CD4-positive, alpha-beta T cell treated with Interleukin-17A for 1 hour (primary cell): ENCODE measurements around the gene MPHOSPH6.
A peak's percentile ranks its signal among the peaks of the same experiment; 100 is the strongest.
"Not testable (repeated sequence)": the region's sequence is repeated elsewhere in the genome, so short reads cannot be mapped to it uniquely, and the experiment has no call there.

ENCODE experiments used
- DNase-seq: peaks from one replicate; pipeline ENCODE4 v3.0.0-alpha.2; 2020

Gene MPHOSPH6

GRCh38 chr16:82167670-82168069, 2.4 kb downstream of the MPHOSPH6 start:
- DNase-seq = no peak

- no peak for DNase-seq
Observed at GRCh38 chr16:82160226-82160625, 9.8 kb downstream of the MPHOSPH6 start.

DNA sequence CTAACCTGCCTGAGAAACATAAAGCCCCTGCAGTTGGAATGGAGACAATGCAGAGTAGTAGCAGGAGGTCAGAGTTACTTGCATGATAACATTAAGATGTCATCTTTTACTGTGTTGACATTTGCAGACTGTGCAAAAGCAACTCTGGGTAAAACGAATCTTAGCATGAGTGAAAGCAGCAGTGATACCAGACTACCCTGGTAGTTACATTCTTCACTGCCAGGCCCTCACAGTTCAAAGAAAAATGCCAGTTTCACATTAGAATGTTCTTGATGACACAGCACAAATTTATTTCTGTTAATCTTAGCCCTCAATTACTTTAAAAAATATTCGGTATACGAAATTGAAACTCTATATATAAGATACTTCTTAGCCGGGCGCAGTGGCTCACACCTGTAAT, 12.2 kb downstream of the MPHOSPH6 start:
- no peak for DNase-seq

- no peak for DNase-seq
Observed at GRCh38 chr16:82157534-82157812, 12.6 kb downstream of the MPHOSPH6 start.

GRCh38 chr16:82156761-82157533, 13.1 kb downstream of the MPHOSPH6 start:
- no peak for DNase-seq

- DNase-seq = no peak
Observed at GRCh38 chr16:82152641-82153112, 17.3 kb downstream of the MPHOSPH6 start.

- no peak for DNase-seq
Observed at GRCh38 chr16:82152196-82152595, 17.8 kb downstream of the MPHOSPH6 start.

DNA sequence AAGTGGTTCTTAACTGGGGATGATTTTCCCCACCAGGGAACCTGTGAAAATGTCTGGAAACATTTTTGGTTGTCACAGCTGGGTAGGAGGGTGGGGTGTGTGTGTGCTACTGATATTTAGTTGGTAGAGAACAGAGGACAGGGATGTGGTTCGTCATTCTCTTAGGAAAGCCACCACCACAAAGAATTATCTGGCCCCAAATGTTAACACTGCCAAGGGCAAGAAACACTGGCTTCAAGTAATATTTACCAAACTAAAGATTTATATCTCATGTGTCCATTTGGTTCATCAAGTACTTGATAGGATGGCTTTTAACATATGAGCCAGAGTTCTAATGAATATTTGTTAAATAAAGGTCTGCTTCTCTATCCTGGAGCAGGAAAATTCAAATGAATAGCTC, 19.5 kb downstream of the MPHOSPH6 start:
- DNase-seq = no peak

GRCh38 chr16:82149536-82149935, 20.5 kb downstream of the MPHOSPH6 start:
- no peak for DNase-seq

- no peak for DNase-seq
Observed at GRCh38 chr16:82147546-82147945, 22.5 kb downstream of the MPHOSPH6 start.

- DNase-seq = no peak
Observed at GRCh38 chr16:82146957-82147356, 23.1 kb downstream of the MPHOSPH6 start.

DNA sequence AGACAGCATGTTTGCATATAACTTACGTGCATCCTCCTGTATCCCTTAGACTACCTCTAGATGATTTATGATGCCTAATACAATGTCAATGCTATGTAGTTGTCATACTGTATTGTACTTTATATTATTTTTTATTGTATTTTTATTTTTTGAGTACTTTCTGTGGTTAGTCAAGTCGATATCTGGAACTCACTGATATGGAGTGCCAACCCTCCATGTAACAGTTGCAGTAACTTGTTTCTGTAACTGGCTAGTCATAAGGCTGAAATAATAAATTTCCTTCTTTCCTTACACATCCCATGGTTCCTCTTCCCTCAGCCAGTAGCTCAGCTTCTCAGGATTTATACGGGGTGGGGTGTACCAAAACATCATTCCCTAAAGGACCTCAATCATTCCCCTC, 23.5 kb downstream of the MPHOSPH6 start:
- no peak for DNase-seq

DNA sequence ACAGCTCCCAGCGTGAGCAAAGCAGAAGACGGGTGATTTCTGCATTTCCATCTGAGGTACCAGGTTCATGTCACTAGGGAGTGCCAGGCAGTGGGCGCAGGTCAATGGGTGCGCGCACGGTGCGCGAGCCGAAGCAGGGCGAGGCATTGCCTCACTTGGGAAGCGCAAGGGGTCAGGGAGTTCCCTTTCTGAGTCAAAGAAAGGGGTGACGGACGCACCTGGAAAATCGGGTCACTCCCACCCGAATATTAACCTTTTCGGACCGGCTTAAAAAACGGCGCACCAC, 30.8 kb downstream of the MPHOSPH6 start:
- not testable (repeated sequence) for DNase-seq

DNA sequence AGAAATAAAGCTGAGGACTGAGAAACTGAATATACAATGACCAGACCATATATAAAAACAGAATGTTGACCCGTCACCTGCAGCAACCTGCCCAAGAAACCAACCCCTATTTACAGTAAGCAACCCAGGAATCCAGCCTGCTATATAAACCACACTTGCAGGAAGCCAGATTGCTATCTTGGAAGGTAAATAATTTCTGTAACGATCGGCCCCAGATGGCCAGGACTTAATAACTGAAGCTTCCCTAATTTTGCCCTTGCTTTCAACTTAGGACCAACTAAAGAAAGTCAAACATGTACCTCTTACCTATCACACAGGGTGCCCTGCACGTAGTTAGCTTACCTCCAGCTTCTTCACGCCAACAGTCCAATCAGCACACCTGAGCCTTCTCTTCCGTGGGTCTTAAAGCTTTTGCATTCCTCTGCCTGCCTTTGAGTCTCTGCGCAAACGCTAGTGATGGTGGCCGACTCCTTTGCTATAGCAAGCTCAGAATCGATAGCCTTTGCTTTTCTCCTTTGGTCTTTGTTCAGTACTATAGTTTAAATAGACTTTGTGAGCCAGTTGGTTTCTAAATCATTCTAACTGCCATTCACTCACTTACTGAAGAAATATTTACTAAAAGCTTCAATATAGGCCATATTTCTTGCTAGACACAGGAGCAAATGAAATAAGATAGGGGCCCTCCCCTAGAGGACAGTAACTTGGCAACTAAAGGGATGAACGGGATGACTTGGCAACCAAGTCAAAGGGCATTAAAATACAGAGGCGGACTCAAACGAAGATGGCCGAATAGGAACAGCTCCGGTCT, 31.3 kb downstream of the MPHOSPH6 start:
- no peak for DNase-seq

DNA sequence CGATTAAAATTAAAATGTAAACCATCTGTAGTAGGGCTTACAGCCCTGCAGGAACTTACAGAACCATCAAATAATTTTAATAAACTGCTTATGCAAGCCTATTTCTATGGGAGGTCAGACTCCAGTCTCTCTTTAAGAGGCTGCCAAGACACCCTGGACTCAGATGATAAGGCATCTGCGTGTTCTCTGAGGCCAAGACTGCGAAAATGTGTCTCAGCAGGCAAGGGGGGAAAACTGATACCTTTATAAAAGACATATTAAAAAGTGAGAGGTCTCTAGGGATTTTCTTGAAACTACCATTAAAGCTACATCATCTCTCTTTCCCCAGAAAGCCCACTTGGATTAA, 32.2 kb downstream of the MPHOSPH6 start:
- no peak for DNase-seq

DNA sequence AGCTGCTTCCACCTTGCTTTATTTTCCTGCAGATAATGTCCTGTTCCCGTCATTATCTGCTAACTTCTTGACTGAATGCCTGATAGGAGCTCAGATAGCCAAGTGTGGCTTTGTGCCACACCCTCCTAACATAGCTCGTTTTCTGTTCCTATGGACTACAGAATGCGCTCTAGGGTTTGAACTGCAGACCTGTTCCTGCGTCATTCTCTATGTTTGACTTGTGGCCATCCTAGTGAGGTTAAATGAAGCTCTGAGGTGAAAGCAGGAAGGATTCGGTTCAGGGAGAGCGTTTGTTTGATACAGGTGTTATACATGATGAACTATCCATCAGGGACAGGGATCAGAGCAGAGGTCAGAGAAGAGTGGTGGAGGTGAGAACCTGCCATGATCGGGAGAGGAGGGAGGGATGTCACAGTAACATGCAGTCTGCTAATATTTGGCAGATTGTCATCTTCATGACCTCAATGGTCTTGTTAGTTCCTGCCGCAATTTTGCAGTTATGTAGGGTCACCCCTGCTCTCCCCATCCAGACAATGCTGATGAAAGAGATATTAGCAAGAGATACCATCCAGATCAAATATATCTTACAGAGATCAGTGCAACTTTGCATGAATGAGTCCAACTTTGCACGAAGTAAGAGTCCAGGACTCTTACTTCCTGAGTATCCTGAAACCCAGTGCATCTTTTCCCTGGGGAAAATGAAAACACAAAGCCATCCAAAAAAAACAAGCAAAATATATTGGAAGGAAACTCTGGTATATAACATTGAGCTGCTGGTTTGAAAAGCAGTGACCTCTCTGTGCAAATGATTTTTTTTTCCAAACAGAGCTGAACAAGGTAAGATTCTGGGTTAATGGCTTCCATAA, 32.8 kb downstream of the MPHOSPH6 start:
- DNase-seq = no peak

DNA sequence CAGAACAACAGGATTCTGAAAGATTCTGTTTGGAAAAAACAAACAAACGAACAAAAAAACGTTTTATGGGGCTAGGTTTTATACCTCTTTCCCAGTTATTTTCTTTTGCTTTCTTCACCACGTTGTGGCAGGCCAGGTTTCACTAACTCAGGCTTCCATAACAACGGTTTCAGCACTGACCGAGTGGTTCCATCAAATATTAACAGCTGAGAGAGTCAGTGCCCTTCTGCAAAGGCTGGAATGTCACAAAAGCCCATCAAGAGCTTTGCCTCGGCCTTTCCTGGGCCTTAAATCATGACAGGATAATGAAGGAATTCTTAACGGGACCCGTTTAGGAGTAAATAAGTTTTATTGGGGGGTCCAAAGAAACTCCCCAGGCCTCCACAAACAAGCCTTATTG, 34.2 kb downstream of the MPHOSPH6 start:
- DNase-seq = no peak

DNA sequence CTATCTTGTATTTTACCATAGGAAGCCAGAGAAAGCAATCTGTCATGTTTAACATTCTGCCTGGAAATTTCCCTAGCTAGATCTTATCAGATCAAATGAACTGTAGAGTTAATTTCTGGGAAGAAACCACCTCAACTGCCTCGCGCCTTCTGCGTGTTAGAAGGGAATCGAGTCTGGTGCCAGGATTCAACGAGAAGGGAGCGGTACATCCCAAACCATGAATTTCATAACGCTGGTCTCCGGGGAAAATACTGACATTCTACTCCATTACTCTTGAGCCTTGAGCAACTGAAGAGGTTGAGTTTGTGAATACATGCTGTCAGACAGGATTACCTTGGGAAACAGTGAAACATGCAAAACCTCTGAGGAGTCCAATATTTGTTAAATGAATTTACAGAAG, 35.2 kb downstream of the MPHOSPH6 start:
- no peak for DNase-seq

- DNase-seq = peak; percentile 27
Observed at GRCh38 chr16:82133798-82134197, 36.2 kb downstream of the MPHOSPH6 start.

GRCh38 chr16:82129881-82130280, 40.1 kb downstream of the MPHOSPH6 start:
- no peak for DNase-seq

DNA sequence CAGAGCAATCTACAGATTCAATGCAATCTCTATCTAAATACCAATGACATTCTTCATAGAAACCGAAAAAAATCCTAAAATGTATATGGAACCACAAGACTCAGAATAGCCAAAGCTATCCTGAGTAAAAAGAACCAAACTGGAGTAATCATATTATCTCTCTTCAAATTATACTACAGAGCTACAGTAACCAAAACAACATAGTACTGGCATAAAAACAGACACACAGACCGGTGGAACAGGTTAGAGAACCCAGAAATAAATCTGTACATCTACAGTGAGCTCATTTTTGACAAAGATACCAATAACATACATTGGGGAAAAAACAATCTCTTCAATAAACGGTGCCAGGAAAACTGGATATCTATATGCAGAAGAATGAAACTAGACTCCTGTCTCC, 45.4 kb downstream of the MPHOSPH6 start:
- no peak for DNase-seq

- DNase-seq = no peak
Observed at GRCh38 chr16:82119405-82119804, 50.6 kb downstream of the MPHOSPH6 start.

DNA sequence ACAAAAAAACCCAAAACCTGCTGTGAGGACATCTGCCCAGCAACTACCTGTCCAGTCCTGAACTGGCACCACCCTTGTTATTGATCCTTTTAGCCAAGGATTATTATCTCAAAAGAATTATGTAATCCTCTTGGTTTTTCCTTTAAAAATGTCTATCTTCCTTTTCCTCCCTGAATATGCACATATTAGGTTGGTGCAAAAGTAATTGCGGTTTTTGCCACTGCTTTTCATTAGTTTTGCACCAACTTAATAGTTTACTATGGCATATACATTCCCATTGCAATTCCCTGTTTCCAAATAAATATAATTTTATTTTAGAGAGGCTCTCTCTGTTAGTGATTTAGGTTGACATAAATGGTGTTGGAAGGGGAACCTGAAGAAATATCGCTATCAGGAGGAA, 51.3 kb downstream of the MPHOSPH6 start:
- no peak for DNase-seq

DNA sequence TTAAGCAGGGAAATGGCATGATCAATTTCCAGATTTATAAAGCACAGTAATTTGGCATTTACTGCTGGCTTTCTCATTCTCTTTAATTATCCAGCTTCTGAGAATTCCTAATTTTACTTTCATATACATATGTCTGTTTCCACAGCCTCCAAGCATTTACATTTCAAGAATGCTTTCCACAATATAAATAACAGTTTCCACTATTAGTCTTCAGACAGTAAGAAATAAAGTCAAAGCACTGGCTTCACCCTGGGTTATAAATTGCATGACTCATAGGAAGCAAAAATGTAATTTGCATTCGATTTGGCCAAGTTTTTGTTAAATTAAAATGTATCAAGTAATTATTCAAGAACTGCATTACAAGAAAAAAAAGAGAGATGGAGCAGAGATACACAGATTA, 53.5 kb downstream of the MPHOSPH6 start:
- no peak for DNase-seq
